ENCODE data around the gene SH3BGR.

DNA sequence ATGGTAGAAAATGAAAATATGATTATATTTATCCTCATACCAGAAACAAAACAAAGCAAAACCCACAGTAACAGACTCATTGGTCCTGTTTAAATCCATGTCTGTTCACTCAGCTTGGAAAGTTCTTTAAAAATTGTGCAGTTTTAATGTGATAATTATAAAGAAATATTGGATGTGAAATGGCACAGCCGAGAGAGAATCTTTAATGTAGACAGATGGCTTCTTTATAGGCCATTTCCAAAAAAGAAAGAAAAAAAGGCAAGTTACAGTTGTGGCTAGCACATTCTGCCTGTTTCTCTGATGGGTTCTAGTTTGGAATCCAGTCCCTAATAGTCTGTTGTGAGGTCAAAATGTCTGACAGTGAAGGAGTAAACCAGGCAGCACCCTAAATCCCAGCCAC is 62.0 kb downstream of the SH3BGR start:
- TF ChIP-seq TEAD4 (IDR thresholded peaks at IDR 0.05) (no peak), CREB1 (IDR thresholded peaks at IDR 0.05; ENCODE audit: low read depth) (no peak), RAD21 (IDR thresholded peaks at IDR 0.05; ENCODE audit: low read depth) (no peak), TAF1 (IDR thresholded peaks at IDR 0.05; ENCODE audit: low read depth) (no peak)
